ENCODE measurements around the gene LIN37.

LIN37 gene

GRCh38 chr19:35740108-35740422, 8.3 kb upstream of the LIN37 start:
- Histone ChIP-seq H3K9me3 (replicated peaks; ENCODE audit: low read length) (no peaks in the 10 kb centered on the region), H3K4me2 (ENCODE audit: low read length) (peak overlapping the region; percentile 93), H3K4me3 (ENCODE audit: low read length) (peak overlapping the region; percentile 73), H3K36me3 (ENCODE audit: insufficient read depth, low read length) (peaks cover 35% of the 10 kb centered on the region), H3K4me1 (ENCODE audit: control insufficient read depth, insufficient read depth, low read length) (peaks cover 11% of the 10 kb centered on the region), H3K9ac (ENCODE audit: low read depth, low read length) (peak overlapping the region; percentile 55), H3K27me3 (ENCODE audit: control insufficient read depth, insufficient read depth, low read length) (no peaks in the 10 kb centered on the region)

GRCh38 chr19:35740423-35741202, 7.8 kb upstream of the LIN37 start:
- H3K4me1 ChIP-seq (ENCODE audit: control insufficient read depth, insufficient read depth, low read length): peaks cover 11% of the 10 kb centered on the region
- H3K36me3 ChIP-seq (ENCODE audit: insufficient read depth, low read length): peaks cover 31% of the 10 kb centered on the region
- H3K9me3 ChIP-seq (replicated peaks; ENCODE audit: low read length): no peaks in the 10 kb centered on the region
- H3K9ac ChIP-seq (ENCODE audit: low read depth, low read length): peak overlapping the region; percentile 55
- peak overlapping the region; percentile 73 for H3K4me3 ChIP-seq (ENCODE audit: low read length)
- peak overlapping the region; percentile 93 for H3K4me2 ChIP-seq (ENCODE audit: low read length)
- no peaks in the 10 kb centered on the region for H3K27me3 ChIP-seq (ENCODE audit: control insufficient read depth, insufficient read depth, low read length)

DNA sequence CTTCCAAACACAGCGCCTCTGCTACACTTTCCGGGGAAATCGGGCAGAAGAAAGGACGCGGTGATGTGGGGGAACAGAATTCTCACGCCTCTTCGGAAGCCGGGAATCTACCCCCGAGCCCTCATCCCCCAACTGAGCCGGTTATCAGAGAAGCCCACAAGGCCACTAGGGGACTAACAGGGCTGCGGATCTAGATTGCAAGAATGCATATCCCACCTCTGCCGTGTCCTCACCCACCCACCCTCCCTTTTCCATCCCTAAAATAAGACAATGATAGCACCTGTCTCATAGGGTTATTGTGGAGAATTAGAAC, 7.2 kb upstream of the LIN37 start:
- H3K4me2 ChIP-seq (ENCODE audit: low read length): peak overlapping the region; percentile 93
- H3K4me3 ChIP-seq (ENCODE audit: low read length): peak overlapping the region; percentile 73
- peaks cover 31% of the 10 kb centered on the region for H3K36me3 ChIP-seq (ENCODE audit: insufficient read depth, low read length)
- peak overlapping the region; percentile 46 for H3K9ac ChIP-seq (ENCODE audit: low read depth, low read length)
- H3K27me3 ChIP-seq (ENCODE audit: control insufficient read depth, insufficient read depth, low read length): no peaks in the 10 kb centered on the region
- no peaks in the 10 kb centered on the region for H3K9me3 ChIP-seq (replicated peaks; ENCODE audit: low read length)
- peaks cover 13% of the 10 kb centered on the region for H3K4me1 ChIP-seq (ENCODE audit: control insufficient read depth, insufficient read depth, low read length)

DNA sequence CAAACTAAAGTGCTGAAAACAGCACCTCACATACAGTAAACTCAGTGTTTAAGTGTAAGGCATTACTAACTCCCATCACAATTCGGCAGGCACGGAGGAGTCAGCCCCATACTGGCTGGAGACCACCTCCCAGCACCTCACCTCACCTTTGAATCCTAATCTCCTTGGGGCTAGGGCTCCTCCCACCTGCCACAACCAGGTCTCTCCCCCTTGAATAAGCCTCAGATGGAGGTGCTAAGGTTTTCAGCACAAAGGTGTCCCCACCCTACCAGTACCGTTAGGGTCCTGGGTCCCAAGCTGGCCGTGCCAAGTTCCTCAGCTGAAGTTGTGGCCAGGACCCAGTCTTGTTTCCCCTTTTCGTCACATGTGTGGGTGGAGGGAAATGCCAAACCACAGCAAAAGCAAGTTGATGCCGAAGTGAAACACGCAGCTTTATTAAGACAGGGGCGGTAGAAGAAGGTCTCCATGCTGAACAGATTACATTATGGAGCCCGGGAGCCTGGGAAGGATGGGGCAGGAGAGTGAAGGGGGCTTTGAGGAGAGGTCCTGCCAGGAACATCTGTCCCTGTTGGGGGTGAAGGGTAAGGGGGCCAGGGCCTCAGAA, 6.2 kb upstream of the LIN37 start, which contains the start of gene IGFLR1:
Gene IGFLR1, minus strand, starts transcription at position 332 of the 604 bp plus-strand sequence. CDS start 1,272 bp downstream, outside the sequence.
- peaks cover 18% of the 10 kb centered on the region for H3K4me1 ChIP-seq (ENCODE audit: control insufficient read depth, insufficient read depth, low read length)

GRCh38 chr19:35743640-35744429, 4.5 kb upstream of the LIN37 start:
- Histone ChIP-seq H3K4me2 (ENCODE audit: low read length) (peak overlapping the region; percentile 95), H3K4me1 (ENCODE audit: control insufficient read depth, insufficient read depth, low read length) (peaks cover 22% of the 10 kb centered on the region), H3K36me3 (ENCODE audit: insufficient read depth, low read length) (peaks cover 9% of the 10 kb centered on the region), H3K4me3 (ENCODE audit: low read length) (peak overlapping the region; percentile 76), H3K9me3 (replicated peaks; ENCODE audit: low read length) (no peaks in the 10 kb centered on the region), H3K9ac (ENCODE audit: low read depth, low read length) (no peak overlapping the region), H3K27me3 (ENCODE audit: control insufficient read depth, insufficient read depth, low read length) (no peaks in the 10 kb centered on the region)

More for the DNA sequence above, 6.2 kb upstream of the LIN37 start, which contains the start of gene IGFLR1:
- Histone ChIP-seq H3K9me3 (replicated peaks; ENCODE audit: low read length) (no peaks in the 10 kb centered on the region), H3K4me3 (ENCODE audit: low read length) (no peak within 1 kb of the TSS), H3K27me3 (ENCODE audit: control insufficient read depth, insufficient read depth, low read length) (no peaks in the 10 kb centered on the region), H3K9ac (ENCODE audit: low read depth, low read length) (no peak within 1 kb of the TSS), H3K4me2 (ENCODE audit: low read length) (no peak within 1 kb of the TSS), H3K36me3 (ENCODE audit: insufficient read depth, low read length) (peaks cover 23% of the 10 kb centered on the region)

DNA sequence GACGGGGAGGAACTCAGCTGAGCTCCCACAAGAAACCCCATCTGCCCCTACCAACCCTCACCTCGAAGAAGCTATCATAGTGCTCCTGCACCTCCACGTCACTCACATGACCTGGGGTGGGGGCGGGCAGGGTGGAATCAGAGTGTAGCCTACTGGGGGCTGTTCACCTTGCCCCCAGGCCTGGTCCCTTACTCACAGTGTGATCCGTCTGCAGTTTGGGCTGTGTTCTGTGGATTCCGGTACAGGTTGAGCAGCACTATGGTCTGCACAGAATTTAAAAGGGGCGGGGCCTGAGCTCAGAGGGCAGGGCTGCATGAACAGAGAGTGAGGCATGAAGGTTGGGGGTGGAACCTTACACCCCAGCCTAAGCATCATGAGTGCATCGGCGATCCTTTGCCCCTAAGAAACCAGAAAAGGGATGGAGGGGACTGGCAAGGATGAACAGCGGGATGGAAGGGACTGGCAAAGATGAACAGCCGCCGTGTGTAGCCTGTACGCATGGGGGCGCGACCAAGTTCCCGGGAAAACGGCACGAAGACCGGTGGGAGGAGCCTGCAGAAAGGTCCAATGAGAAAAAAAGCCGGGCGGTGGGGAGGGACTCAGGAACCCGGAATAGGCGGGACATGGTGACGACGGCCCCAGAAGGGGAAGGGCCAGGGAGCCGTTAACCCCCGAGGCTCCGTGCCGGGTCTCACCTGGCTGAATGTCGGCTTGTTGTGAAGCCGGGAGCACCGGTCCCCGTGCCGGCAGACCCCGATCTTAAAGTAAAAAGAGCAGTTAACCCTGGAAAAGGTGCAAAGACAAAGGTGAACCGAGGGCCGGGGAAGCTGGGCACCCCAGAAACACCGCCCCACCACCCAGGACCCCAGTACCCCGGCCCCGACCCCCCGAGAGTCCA, 3.7 kb upstream of the LIN37 start:
- peak overlapping the region; percentile 95 for H3K4me2 ChIP-seq (ENCODE audit: low read length)
- no peaks in the 10 kb centered on the region for H3K9me3 ChIP-seq (replicated peaks; ENCODE audit: low read length)
- peak overlapping the region; percentile 76 for H3K4me3 ChIP-seq (ENCODE audit: low read length)
- H3K36me3 ChIP-seq (ENCODE audit: insufficient read depth, low read length): peaks cover 4% of the 10 kb centered on the region
- H3K9ac ChIP-seq (ENCODE audit: low read depth, low read length): peak overlapping the region; percentile 89
- peaks cover 26% of the 10 kb centered on the region for H3K4me1 ChIP-seq (ENCODE audit: control insufficient read depth, insufficient read depth, low read length)
- no peaks in the 10 kb centered on the region for H3K27me3 ChIP-seq (ENCODE audit: control insufficient read depth, insufficient read depth, low read length)

DNA sequence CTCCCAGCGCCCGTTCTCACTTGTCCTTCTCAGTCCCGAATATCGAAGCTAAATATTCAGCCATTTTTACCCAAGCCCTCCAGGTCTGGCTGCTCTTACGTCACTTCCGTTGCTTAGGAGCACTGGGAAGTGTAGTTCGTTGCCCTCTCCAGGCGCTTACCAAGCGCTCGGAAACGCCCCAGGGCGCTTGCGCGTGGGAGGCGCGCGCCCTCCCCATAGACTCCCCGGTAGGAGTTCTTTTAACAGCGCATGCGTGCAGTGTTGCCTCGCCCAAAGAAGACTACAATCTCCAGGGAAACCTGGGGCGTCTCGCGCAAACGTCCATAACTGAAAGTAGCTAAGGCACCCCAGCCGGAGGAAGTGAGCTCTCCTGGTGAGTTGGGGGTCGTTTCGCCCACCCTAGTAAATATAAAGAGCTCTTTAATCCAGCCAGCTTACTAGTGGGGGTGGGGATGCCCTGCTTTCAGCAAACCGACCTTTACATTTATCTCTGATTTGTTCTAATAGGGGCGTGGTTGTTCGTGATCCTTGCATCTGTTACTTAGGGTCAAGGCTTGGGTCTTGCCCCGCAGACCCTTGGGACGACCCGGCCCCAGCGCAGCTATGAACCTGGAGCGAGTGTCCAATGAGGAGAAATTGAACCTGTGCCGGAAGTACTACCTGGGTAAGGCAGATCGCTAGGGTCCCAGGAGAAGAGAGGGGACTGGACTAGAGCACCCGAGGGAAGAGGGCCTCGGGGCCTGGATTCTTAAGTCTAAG, 2.9 kb upstream of the LIN37 start, which contains the start of the genes PSENEN and U2AF1L4:
Gene PSENEN, plus strand, starts transcription at position 324 of the 759 bp plus-strand sequence. Its CDS starts 280 bp downstream, at position 604.
Gene U2AF1L4, minus strand, starts transcription at position 91 of the 759 bp plus-strand sequence. Its CDS starts 27 bp downstream, at position 64.
- Histone ChIP-seq H3K4me1 (ENCODE audit: control insufficient read depth, insufficient read depth, low read length) (peaks cover 22% of the 10 kb centered on the region), H3K27me3 (ENCODE audit: control insufficient read depth, insufficient read depth, low read length) (no peaks in the 10 kb centered on the region), H3K9ac (ENCODE audit: low read depth, low read length) (peak within 1 kb of the TSS; percentile 89), H3K36me3 (ENCODE audit: insufficient read depth, low read length) (peaks cover 4% of the 10 kb centered on the region), H3K4me2 (ENCODE audit: low read length) (peak within 1 kb of the TSS; percentile 95), H3K9me3 (replicated peaks; ENCODE audit: low read length) (no peaks in the 10 kb centered on the region), H3K4me3 (ENCODE audit: low read length) (peak within 1 kb of the TSS; percentile 85)

DNA sequence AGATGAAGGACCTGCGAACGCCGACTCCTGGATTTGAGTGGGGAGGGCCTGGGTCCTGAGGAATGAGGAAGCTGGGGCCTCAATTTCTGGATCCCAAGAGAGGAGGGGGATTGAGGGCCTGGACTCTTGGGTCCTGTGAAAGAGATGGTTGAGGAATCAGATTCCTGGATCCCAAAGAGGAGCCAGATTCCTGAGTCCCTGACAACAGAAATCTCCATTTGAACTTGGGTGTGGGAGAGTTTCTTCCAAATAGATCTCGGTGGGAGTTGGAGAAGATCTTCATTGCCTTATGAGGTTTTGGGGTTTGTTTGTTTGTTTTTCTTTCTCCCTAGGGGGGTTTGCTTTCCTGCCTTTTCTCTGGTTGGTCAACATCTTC, 2.3 kb upstream of the LIN37 start:
- peak overlapping the region; percentile 85 for H3K4me3 ChIP-seq (ENCODE audit: low read length)
- peaks cover 4% of the 10 kb centered on the region for H3K36me3 ChIP-seq (ENCODE audit: insufficient read depth, low read length)
- no peaks in the 10 kb centered on the region for H3K9me3 ChIP-seq (replicated peaks; ENCODE audit: low read length)
- H3K27me3 ChIP-seq (ENCODE audit: control insufficient read depth, insufficient read depth, low read length): no peaks in the 10 kb centered on the region
- peak overlapping the region; percentile 88 for H3K4me2 ChIP-seq (ENCODE audit: low read length)
- peaks cover 22% of the 10 kb centered on the region for H3K4me1 ChIP-seq (ENCODE audit: control insufficient read depth, insufficient read depth, low read length)
- peak overlapping the region; percentile 89 for H3K9ac ChIP-seq (ENCODE audit: low read depth, low read length)

DNA sequence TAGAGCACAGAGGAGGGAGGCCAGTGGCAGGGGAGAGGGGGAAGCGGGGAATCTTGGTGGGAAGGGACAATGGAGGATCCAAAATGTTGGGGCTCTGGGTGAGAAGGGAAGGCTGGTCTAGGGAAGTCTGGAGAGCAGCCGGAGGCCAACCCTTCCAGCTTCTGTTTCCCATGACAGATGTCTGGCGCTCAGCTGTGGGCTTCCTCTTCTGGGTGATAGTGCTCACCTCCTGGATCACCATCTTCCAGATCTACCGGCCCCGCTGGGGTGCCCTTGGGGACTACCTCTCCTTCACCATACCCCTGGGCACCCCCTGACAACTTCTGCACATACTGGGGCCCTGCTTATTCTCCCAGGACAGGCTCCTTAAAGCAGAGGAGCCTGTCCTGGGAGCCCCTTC, 1.8 kb upstream of the LIN37 start:
- no peaks in the 10 kb centered on the region for H3K27me3 ChIP-seq (ENCODE audit: control insufficient read depth, insufficient read depth, low read length)
- peak overlapping the region; percentile 89 for H3K9ac ChIP-seq (ENCODE audit: low read depth, low read length)

GRCh38 chr19:35750167-35750566, 1.8 kb downstream of the LIN37 start:
- Histone ChIP-seq H3K9ac (ENCODE audit: low read depth, low read length) (no peak overlapping the region), H3K9me3 (replicated peaks; ENCODE audit: low read length) (no peaks in the 10 kb centered on the region), H3K36me3 (ENCODE audit: insufficient read depth, low read length) (peaks cover 24% of the 10 kb centered on the region), H3K4me3 (ENCODE audit: low read length) (no peak overlapping the region), H3K4me2 (ENCODE audit: low read length) (peak overlapping the region; percentile 16), H3K4me1 (ENCODE audit: control insufficient read depth, insufficient read depth, low read length) (peaks cover 18% of the 10 kb centered on the region), H3K27me3 (ENCODE audit: control insufficient read depth, insufficient read depth, low read length) (no peaks in the 10 kb centered on the region)

More for the DNA sequence above, 1.8 kb upstream of the LIN37 start:
- H3K9me3 ChIP-seq (replicated peaks; ENCODE audit: low read length): no peaks in the 10 kb centered on the region
- H3K4me3 ChIP-seq (ENCODE audit: low read length): peak overlapping the region; percentile 85
- H3K36me3 ChIP-seq (ENCODE audit: insufficient read depth, low read length): peaks cover 4% of the 10 kb centered on the region
- peaks cover 22% of the 10 kb centered on the region for H3K4me1 ChIP-seq (ENCODE audit: control insufficient read depth, insufficient read depth, low read length)
- H3K4me2 ChIP-seq (ENCODE audit: low read length): peak overlapping the region; percentile 88
